Body of pancreas (tissue), 4 donors: ENCODE data around the gene CTAG1B.
"Not testable (repeated sequence)": the region's sequence is repeated elsewhere in the genome, so short reads cannot be mapped to it uniquely, and the experiment has no call there.

ENCODE experiments used
- CTCF ChIP-seq, 7 experiments: fragments of 450-650 bp in 4 of 7; fragments of 200-600 bp in 3 of 7; sonication (generic) in 3 of 7; IDR thresholded peaks; one replicate each; pipeline ENCODE4 v1.5.1; 2016 to 2019; ENCODE audit warnings: antibody characterized with exemption in 7 of 7
- POLR2A ChIP-seq, 3 donors: fragments of 450-650 bp; IDR thresholded peaks; one replicate each; pipeline ENCODE4 v1.6.1; 2016; ENCODE audit warnings: antibody characterized with exemption in 3 of 3, mild to moderate bottlenecking in 2 of 3

GRCh38 chrX:154611146-154611545 lies 7.9 kb downstream of the CTAG1B start:
- TF ChIP-seq CTCF, POLR2A (IDR thresholded peaks at IDR 0.05): not testable (repeated sequence)
